ENCODE data around the gene ADGRL2.

GRCh38 chr1:81850031-81850430, 49.3 kb downstream of the ADGRL2 start:
- no peak for TF ChIP-seq EZH2 (IDR thresholded peaks at IDR 0.05; ENCODE audit: borderline replicate concordance, low read depth, low read length, severe bottlenecking)
- TF ChIP-seq CTCF (IDR thresholded peaks at IDR 0.05; ENCODE audit: borderline replicate concordance, extremely low read depth, low read length, poor library complexity, severe bottlenecking): no peak

Measured in DND-41 (cell line).